NCI-H460 (cell line): ENCODE data around the gene DTWD2. TPM values are rescaled to one million over a fixed set of nuclear protein-coding genes. Genes with fewer than 3 reads are reported as not detected.
"Not testable (repeated sequence)": the region's sequence is repeated elsewhere in the genome, so short reads cannot be mapped to it uniquely, and the experiment has no call there.

Experiments
- DNase-seq: peaks from one replicate; pipeline ENCODE4 v3.0.0-alpha.2; 2016; ENCODE audit warnings: low read depth; ENCODE audit errors: extremely low read depth
- total RNA-seq: library from RNA; depleted of rRNA; stranded (reverse); fragments of >200 nt; shearing (Covaris generic); gene quantifications from 2 replicates; pipeline ENCODE4 v1.2.3, GENCODE V29; 2014

DTWD2 gene
- total RNA-seq, 1 experiment from 2014 or later: 24.7 TPM

- DNase-seq: no peak
Observed at GRCh38 chr5:118882666-118883065, 105.7 kb downstream of the DTWD2 start.

GRCh38 chr5:118876852-118877251 is 111.5 kb downstream of the DTWD2 start:
- DNase-seq: not testable (repeated sequence)

- no peak for DNase-seq
Observed at GRCh38 chr5:118875131-118875530, 113.2 kb downstream of the DTWD2 start.

- DNase-seq: no peak
Observed at GRCh38 chr5:118873417-118873816, 114.9 kb downstream of the DTWD2 start.

- no peak for DNase-seq
Observed at GRCh38 chr5:118863345-118863744, 125.0 kb downstream of the DTWD2 start.

GRCh38 chr5:118862596-118862995 is 125.8 kb downstream of the DTWD2 start:
- DNase-seq: no peak

- DNase-seq: no peak
Observed at GRCh38 chr5:118857700-118858099, 130.6 kb downstream of the DTWD2 start.

GRCh38 chr5:118854819-118855218 is 133.5 kb downstream of the DTWD2 start:
- DNase-seq: no peak

- not testable (repeated sequence) for DNase-seq
Observed at GRCh38 chr5:118851785-118852184, 136.6 kb downstream of the DTWD2 start.

GRCh38 chr5:118849507-118849906 is 138.8 kb downstream of the DTWD2 start:
- DNase-seq: not testable (repeated sequence)

GRCh38 chr5:118844351-118844750 is 144.0 kb downstream of the DTWD2 start:
- no peak for DNase-seq

GRCh38 chr5:118834710-118835109 is 153.6 kb downstream of the DTWD2 start:
- no peak for DNase-seq

- no peak for DNase-seq
Observed at GRCh38 chr5:118832974-118833373, 155.4 kb downstream of the DTWD2 start.

GRCh38 chr5:118825226-118825625 is 163.1 kb downstream of the DTWD2 start:
- DNase-seq: no peak

- DNase-seq: no peak
Observed at GRCh38 chr5:118818604-118819003, 169.7 kb downstream of the DTWD2 start.

- no peak for DNase-seq
Observed at GRCh38 chr5:118808441-118808840, 179.9 kb downstream of the DTWD2 start.

- DNase-seq: no peak
Observed at GRCh38 chr5:118806571-118806970, 181.8 kb downstream of the DTWD2 start.

GRCh38 chr5:118802335-118802734 is 186.0 kb downstream of the DTWD2 start:
- DNase-seq: no peak

- no peak for DNase-seq
Observed at GRCh38 chr5:118796081-118796480, 192.3 kb downstream of the DTWD2 start.

GRCh38 chr5:118794281-118794680 is 194.1 kb downstream of the DTWD2 start:
- DNase-seq: no peak

- no peak for DNase-seq
Observed at GRCh38 chr5:118793652-118794051, 194.7 kb downstream of the DTWD2 start.

- DNase-seq: no peak
Observed at GRCh38 chr5:118793091-118793490, 195.3 kb downstream of the DTWD2 start.

- DNase-seq: peak; percentile 69
Observed at GRCh38 chr5:118791926-118792734, 196.2 kb downstream of the DTWD2 start.
